Stimulated activated CD8-positive, alpha-beta memory T cell treated with anti-CD3 and anti-CD28 coated beads, Interleukin-15, amount 100 ng/mL, for 4 hours (primary cell): ENCODE results near the gene PITPNC1.
"Not testable (repeated sequence)": the region's sequence is repeated elsewhere in the genome, so short reads cannot be mapped to it uniquely, and the experiment has no call there.

ENCODE experiments used
- DNase-seq, 2 donors: peaks; one replicate each; pipeline ENCODE4 v3.0.0-alpha.2; 2020; ENCODE audit warnings: low read depth in 2 of 2

The PITPNC1 gene

GRCh38 chr17:67488161-67488560 is 111.1 kb downstream of the PITPNC1 start:
- DNase-seq = no peak

DNA sequence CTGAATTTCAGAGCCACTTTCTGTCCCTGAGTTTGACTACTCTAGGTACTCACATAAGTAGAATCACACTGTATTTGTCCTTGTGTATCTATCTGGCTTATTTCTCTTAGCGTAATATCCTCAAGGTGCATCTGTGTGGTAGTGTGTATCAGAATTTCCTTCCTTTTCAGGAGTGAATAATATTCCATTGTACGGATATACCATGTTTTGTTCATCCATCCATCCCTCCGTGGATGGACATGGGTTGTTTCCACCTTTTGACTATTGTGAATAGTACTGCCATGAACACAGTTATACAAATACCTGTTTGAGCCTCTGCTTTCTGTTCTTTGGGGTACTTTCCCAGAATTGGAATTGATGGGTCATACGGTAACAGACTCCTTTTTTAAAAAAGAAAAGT is 111.7 kb downstream of the PITPNC1 start:
- DNase-seq = no peak

- DNase-seq = no peak
These were observed 112.2 kb downstream of the PITPNC1 start for GRCh38 chr17:67489273-67489672.

DNA sequence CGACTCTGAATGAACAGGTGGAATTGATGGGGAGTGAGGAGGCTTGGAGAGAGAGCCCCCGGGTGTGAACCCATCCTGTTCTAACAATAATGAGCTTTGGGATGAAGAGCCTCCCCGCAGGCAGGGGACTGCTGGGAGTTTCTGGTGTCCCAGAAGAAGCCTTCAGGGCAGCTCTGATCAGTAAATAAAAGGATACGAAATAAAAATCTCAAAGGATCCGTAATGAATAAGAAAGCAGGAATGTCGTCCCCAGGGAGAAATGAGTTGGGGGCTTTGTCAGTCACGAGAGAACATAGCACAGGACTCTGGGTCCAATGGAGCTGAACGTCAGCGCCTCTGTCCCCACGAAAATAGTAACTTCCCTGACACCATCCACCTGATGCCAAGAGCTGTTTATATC is 113.4 kb downstream of the PITPNC1 start:
- no peak for DNase-seq

- no peak for DNase-seq
These were observed 114.1 kb downstream of the PITPNC1 start for GRCh38 chr17:67491009-67491680.

GRCh38 chr17:67491681-67492024 is 114.6 kb downstream of the PITPNC1 start:
- no peak for DNase-seq

DNA sequence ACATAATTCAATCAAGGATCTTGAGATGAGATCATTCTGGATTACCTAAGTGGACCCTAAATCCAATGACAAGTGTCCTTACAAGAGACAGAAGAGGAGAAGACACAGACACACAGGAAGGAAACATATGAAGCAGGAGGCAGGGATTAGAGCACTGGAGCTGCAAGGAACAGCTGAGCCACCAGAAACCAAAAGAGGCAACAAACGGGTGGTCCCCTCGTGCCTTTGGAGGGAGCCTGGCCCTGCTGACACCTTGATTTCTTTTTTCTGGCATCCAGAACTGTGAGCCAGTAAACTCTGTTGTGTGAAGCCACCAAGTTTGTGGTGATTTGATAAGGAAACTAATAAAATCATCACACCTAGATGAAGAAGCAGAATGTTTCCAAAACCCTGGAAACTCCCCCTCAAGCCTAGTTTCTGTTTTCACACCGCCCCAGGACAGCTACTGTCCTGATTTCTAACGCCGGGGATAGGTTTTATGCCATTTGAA is 115.2 kb downstream of the PITPNC1 start:
- DNase-seq = no peak

DNA sequence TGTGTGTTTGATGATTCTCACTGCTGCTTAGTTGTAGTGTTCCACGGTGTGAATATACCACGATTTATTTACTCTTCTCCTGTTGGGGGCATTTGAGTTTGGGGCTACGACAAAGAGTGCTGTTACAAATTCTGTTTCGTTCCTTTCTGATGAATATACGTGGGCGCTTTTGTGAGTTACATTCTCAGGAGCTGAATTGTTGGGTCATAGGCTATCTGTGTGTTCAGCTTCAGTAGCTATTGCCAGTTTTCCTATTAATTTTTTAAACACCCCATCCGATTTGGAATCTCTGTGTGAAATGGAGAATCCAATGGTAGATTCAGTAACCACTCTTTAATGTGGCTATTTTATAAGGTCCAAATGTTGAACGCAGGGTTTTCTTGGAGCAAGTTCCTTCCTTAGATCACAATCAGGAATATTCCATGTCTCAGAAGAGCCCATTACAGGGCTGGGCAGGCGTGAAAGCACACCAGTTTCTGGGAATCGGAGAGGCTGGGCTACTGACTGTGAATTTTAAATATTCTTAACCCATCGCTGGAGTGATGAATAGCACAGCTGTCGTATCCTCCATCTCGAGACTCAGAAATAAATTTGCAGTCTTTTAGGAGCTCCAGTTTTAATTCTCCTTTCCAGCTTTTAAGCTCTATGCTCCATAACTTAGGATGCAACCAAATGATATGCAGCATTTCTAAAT is 115.9 kb downstream of the PITPNC1 start:
- DNase-seq = no peak

DNA sequence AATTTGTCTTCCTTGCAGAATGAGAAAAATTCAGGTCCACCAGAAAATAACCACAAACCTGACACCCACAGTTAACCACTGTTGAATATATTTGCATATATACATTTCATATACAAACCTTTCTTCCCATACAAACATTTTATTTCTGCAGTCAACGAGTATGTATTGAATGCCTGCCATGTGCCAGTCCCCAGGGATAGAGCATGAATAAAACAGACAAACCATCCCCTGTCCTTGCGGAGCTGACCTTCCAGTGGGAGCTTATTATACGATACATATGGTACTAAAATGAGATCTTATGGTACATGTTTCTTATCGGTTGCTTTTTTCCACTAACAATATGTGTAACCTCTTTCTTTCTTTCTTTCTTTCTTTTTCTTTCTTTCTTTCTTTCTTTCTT is 116.7 kb downstream of the PITPNC1 start:
- no peak for DNase-seq

DNA sequence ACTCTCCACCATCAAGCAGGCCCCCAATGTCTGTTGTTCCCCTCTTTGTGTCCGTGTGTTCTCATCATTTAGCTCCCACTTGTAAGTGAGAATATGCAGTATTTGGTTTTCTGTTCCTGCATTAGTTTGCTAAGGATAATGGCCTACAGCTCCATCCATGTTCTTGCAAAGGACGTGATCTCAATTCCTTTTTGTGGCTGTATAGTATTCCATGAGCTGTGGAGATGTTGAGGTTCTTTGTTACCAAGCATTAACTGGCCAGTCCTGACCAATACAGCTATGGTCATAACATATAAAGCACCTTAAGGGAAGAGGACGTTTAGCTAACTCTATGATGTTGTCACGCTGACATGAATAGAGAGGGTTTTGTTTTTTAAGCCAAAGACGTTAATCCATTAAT is 118.5 kb downstream of the PITPNC1 start:
- DNase-seq = not testable (repeated sequence)

- DNase-seq = no peak
These were observed 119.2 kb downstream of the PITPNC1 start for GRCh38 chr17:67496286-67496685.

- DNase-seq = no peak
These were observed 122.6 kb downstream of the PITPNC1 start for GRCh38 chr17:67499685-67500084.

DNA sequence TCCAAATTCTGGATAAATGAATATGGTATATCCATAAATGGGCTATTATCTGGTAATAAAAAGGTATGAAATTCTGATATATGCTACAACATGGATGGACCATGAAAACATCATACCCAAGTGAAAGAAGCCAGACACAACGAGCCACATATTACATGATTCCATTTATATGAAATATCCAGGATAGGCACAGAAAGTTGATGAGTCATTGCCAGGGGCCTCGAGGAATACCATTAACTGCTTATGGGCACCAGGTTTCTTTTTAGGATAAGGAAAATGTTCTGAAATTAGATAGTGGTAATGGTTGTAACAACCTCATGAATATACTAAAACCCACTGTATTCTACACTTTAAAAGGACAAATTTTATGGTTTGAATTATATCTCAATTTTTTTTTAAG is 123.2 kb downstream of the PITPNC1 start:
- DNase-seq = no peak

GRCh38 chr17:67500677-67501300 is 123.7 kb downstream of the PITPNC1 start:
- no peak for DNase-seq

DNA sequence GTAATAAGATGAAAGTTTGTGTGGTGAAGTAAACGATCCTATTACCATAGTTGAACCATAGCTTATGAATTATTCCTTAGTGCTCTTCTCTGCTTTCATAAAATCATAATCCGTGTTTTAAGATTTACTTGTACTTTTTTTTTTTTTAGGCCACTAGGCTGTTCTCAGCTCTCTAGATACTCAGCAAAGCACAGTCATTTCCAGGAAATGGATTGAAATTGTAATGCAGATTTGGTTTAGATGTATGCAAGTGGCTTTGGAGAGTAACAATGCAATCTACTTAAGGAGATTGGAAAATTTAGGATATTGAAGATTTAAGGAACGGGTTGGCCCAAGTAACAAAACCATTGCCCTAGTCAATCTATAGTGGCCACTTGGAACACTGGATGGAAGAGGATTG is 125.1 kb downstream of the PITPNC1 start:
- no peak for DNase-seq

GRCh38 chr17:67503184-67503583 is 126.1 kb downstream of the PITPNC1 start:
- DNase-seq = no peak

- no peak for DNase-seq
These were observed 126.7 kb downstream of the PITPNC1 start for GRCh38 chr17:67503739-67504138.

DNA sequence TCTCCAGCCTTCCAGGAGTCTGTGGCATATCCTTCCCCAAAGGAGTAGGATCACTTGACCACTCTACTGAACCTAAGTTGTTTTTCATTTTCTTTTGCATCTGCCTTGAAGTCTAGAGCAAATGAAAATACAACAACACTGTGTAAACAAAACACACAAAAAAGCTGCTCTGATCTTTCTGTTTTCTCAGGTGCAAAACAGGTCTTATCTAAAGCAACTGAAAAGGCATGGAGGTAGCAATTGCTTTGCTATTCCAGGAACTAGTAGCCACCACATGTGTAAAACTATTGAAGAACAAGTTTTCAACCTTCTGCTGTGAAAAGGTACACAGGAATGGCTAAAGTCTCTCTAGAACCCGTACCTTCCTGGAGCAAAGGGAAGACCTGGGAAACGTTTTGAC is 127.1 kb downstream of the PITPNC1 start:
- DNase-seq = no peak

GRCh38 chr17:67506966-67507365 is 129.9 kb downstream of the PITPNC1 start:
- DNase-seq = no peak

DNA sequence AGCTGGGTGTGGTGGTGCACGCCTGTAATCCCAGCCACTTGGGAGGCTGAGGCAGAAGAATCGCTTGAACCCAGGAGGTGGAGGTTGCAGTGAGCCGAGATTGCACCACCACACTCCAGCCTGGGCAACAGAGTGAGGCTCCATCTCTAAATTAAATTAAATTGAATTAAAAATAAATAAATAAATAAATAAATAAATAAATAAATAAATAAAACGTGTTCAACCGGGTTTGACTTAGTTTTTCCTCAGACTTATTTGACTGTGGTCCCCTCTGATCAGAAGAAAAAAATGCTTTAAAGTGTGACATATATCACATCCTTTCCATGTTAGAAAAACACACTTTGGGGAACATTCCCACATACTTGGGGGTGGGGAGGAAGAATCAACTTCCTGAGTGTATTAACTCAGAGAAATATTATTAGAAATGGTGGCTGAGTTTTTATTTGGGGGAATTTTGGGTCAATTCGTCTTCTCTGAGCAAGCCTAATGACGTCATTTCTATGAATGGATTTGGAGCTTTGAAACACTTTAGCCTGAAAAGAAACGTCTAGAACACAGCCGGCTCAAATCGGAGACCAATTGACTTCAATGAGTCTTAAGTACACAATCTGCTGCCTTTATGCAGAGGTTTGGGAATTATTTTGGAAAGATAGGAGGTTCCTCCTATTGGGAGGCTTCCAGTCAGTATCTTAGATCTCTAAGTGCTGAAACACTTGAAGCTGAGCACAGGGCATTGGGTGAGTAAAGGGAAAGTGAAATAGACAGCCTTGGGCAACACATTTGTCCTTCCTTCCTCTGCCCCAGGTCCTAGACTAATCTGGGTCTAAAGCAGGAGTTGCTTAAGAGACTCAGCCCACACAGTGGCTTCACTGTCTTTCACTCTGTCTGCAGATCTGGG is 132.6 kb downstream of the PITPNC1 start:
- no peak for DNase-seq

DNA sequence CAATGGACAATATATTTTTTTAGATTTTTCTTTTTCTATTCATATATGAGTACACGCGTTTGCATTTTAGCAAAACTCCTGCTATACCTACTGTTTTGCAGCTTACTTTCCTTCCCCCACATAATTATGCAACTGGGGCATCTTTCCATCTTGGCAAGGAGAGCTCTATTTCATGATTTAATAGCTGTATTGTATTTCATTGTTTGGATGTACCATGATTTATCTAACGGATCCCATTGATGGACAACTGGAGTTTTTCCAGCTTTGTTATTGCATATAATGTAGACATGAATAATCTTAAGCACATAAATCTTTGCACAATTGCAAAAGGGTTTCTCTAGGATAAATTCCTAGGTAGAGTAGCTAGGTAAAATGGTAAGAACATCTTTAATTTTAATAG is 133.9 kb downstream of the PITPNC1 start:
- no peak for DNase-seq

- no peak for DNase-seq
These were observed 134.7 kb downstream of the PITPNC1 start for GRCh38 chr17:67511804-67512203.
